Trophoblast cell (in vitro differentiated cells and primary cell): Measurements from ENCODE around the gene SEMA3A.

Experiments
- DNase-seq, 2 donors: peaks; one replicate each; pipeline ENCODE4 v3.0.0-alpha.2; 2016
- H2AFZ ChIP-seq: 2 replicates; pipeline ENCODE4 v1.6.1; 2013; ENCODE audit warnings: low read length, moderate library complexity, mild to moderate bottlenecking; ENCODE audit not compliant: insufficient read depth, poor library complexity
- H2AK5ac ChIP-seq: 2 replicates; pipeline ENCODE4 v1.6.1; 2013; ENCODE audit warnings: mild to moderate bottlenecking, low read length
- H2BK120ac ChIP-seq: 2 replicates; pipeline ENCODE4 v1.6.1; 2013; ENCODE audit warnings: low read length, mild to moderate bottlenecking, moderate library complexity; ENCODE audit not compliant: insufficient read depth, poor library complexity
- H2BK12ac ChIP-seq: 2 replicates; pipeline ENCODE4 v1.6.1; 2013; ENCODE audit warnings: mild to moderate bottlenecking, low read length, moderate library complexity
- H2BK5ac ChIP-seq: 2 replicates; pipeline ENCODE4 v1.6.1; 2013; ENCODE audit warnings: low read length, low read depth, moderate library complexity, mild to moderate bottlenecking; ENCODE audit not compliant: poor library complexity
- H3K14ac ChIP-seq: 2 replicates; pipeline ENCODE4 v1.6.1; 2013; ENCODE audit warnings: mild to moderate bottlenecking, low read length
- H3K18ac ChIP-seq: 2 replicates; pipeline ENCODE4 v1.6.1; 2013; ENCODE audit warnings: mild to moderate bottlenecking, low read length
- H3K23ac ChIP-seq: 2 replicates; pipeline ENCODE4 v1.6.1; 2013; ENCODE audit warnings: low read length
- H3K27ac ChIP-seq: 2 replicates; pipeline ENCODE4 v1.5.1; 2013; ENCODE audit warnings: low read depth, mild to moderate bottlenecking, inconsistent platforms, low read length, moderate library complexity
- H3K27me3 ChIP-seq: 2 replicates; pipeline ENCODE4 v1.6.1; 2013; ENCODE audit warnings: inconsistent platforms, mild to moderate bottlenecking, low read length, moderate library complexity; ENCODE audit not compliant: insufficient read depth
- H3K36me3 ChIP-seq, 2 experiments: 1 replicate in 1 of 2; 2 replicates in 1 of 2; pipeline ENCODE4 v1.6.1; 2013; ENCODE audit warnings: low read length in 2 of 2, mild to moderate bottlenecking in 2 of 2, moderate library complexity in 1 of 2; ENCODE audit not compliant: insufficient read depth in 2 of 2, control insufficient read depth in 1 of 2
- H3K4ac ChIP-seq: 2 replicates; pipeline ENCODE4 v1.6.1; 2013; ENCODE audit warnings: low read depth, mild to moderate bottlenecking, low read length, moderate library complexity
- H3K4me1 ChIP-seq, 2 experiments: 1 replicate in 1 of 2; 2 replicates in 1 of 2; pipeline ENCODE4 v1.6.1; 2013; ENCODE audit warnings: low read length in 2 of 2, mild to moderate bottlenecking in 2 of 2, moderate library complexity in 1 of 2; ENCODE audit not compliant: insufficient read depth in 2 of 2, control insufficient read depth in 1 of 2
- H3K4me2 ChIP-seq: 2 replicates; pipeline ENCODE4 v1.6.1; 2013; ENCODE audit warnings: inconsistent platforms, mild to moderate bottlenecking, low read length, moderate library complexity
- H3K4me3 ChIP-seq: 2 replicates; pipeline ENCODE4 v1.5.1; 2013; ENCODE audit warnings: mild to moderate bottlenecking, low read depth, low read length, inconsistent platforms
- H3K79me1 ChIP-seq: one replicate; pipeline ENCODE4 v1.6.1; 2013; ENCODE audit warnings: low read length
- H3K79me2 ChIP-seq: 2 replicates; pipeline ENCODE4 v1.6.1; 2013; ENCODE audit warnings: low read length, mild to moderate bottlenecking; ENCODE audit not compliant: control insufficient read depth, insufficient read depth, poor library complexity
- H3K9ac ChIP-seq: 2 replicates; pipeline ENCODE4 v1.6.1; 2013; ENCODE audit warnings: mild to moderate bottlenecking, low read length
- H3K9me3 ChIP-seq: 2 replicates; pipeline ENCODE4 v1.6.1; 2013; ENCODE audit warnings: low read depth, mild to moderate bottlenecking, control low read depth, inconsistent platforms, low read length; ENCODE audit not compliant: insufficient read depth
- H4K12ac ChIP-seq: 2 replicates; pipeline ENCODE4 v1.6.1; 2013; ENCODE audit warnings: low read depth, mild to moderate bottlenecking, low read length, moderate library complexity
- H4K8ac ChIP-seq: 2 replicates; pipeline ENCODE4 v1.6.1; 2013; ENCODE audit warnings: low read depth, mild to moderate bottlenecking, low read length, moderate library complexity
- H4K91ac ChIP-seq: one replicate; pipeline ENCODE4 v1.6.1; 2013; ENCODE audit warnings: low read depth, mild to moderate bottlenecking, low read length, moderate library complexity
- WGBS: extraction: QIAGEN DNeasy Blood & Tissue Kit; methylation state at CpG from one replicate; pipeline ENCODE4 v1.1.7; 2013; ENCODE audit warnings: missing lambda C conversion rate; ENCODE audit not compliant: insufficient read length, insufficient coverage; ENCODE audit errors: extremely low coverage; 5-methylcytosine and 5-hydroxymethylcytosine counted together

SEMA3A gene

GRCh38 chr7:84195295-84196060, 889 bp upstream of the SEMA3A start:
- Histone ChIP-seq H4K12ac (no peak overlapping the region), H3K4me3 (no peak overlapping the region), H2AFZ (no peak overlapping the region), H3K79me1 (peaks cover 2% of the 10 kb centered on the region), H3K36me3 (no peaks in the 10 kb centered on the region), H3K4me1 (no peaks in the 10 kb centered on the region), H3K23ac (no peak overlapping the region), H2BK120ac (no peak overlapping the region), H2BK5ac (no peak overlapping the region), H3K9me3 (no peaks in the 10 kb centered on the region), H3K27me3 (no peaks in the 10 kb centered on the region), H3K9ac (no peak overlapping the region), H4K91ac (no peak overlapping the region), H4K8ac (no peak overlapping the region), H3K4ac (no peak overlapping the region), H2BK12ac (no peak overlapping the region), H2AK5ac (no peak overlapping the region), H3K4me2 (peak overlapping the region; percentile 91), H3K18ac (no peak overlapping the region), H3K79me2 (no peaks in the 10 kb centered on the region), H3K27ac (no peak overlapping the region), H3K14ac (no peak overlapping the region)
- no CpG with 5 or more reads among the region's 6 CpGs for WGBS
- no peak for DNase-seq

GRCh38 chr7:84193747-84194146, 842 bp downstream of the SEMA3A start:
- no peak overlapping the region for H3K4ac ChIP-seq
- no peaks in the 10 kb centered on the region for H3K79me2 ChIP-seq
- no peak for DNase-seq
- H4K8ac ChIP-seq: no peak overlapping the region
- no peak overlapping the region for H4K91ac ChIP-seq
- no peak overlapping the region for H2BK120ac ChIP-seq
- H2AK5ac ChIP-seq: no peak overlapping the region
- H3K9me3 ChIP-seq: no peaks in the 10 kb centered on the region
- H3K18ac ChIP-seq: no peak overlapping the region
- WGBS: no CpG with 5 or more reads among the region's 1 CpG
- H3K27me3 ChIP-seq: no peaks in the 10 kb centered on the region
- no peak overlapping the region for H4K12ac ChIP-seq
- H2AFZ ChIP-seq: no peak overlapping the region
- H3K27ac ChIP-seq: no peak overlapping the region
- H3K23ac ChIP-seq: no peak overlapping the region
- no peaks in the 10 kb centered on the region for H3K4me1 ChIP-seq
- peaks cover 2% of the 10 kb centered on the region for H3K79me1 ChIP-seq
- no peaks in the 10 kb centered on the region for H3K36me3 ChIP-seq
- H3K4me2 ChIP-seq: no peak overlapping the region
- no peak overlapping the region for H2BK5ac ChIP-seq
- H3K4me3 ChIP-seq: no peak overlapping the region
- H2BK12ac ChIP-seq: no peak overlapping the region
- no peak overlapping the region for H3K14ac ChIP-seq
- H3K9ac ChIP-seq: no peak overlapping the region

DNA sequence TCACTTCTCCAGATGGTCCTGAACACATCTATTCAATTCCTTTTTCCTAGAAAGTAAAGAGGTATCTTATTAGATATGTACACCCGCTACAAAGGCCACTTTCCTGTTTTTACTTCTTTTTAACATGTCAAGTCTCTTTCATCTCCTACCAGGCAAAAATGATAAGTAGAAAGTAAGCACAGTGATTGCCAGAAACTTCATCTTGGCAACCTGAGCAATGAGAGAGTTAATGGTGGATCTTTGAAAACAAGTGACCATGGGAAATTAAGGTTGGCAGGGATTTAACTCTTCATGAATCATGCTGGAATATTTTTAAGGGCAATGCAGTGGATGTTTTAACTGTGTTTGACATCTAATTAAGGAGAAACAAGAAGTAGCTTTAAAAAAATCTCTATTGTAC, 2.7 kb downstream of the SEMA3A start:
- H3K4me3 ChIP-seq: no peak overlapping the region
- WGBS: no CpG with 5 or more reads among the region's 1 CpG
- no peaks in the 10 kb centered on the region for H3K79me2 ChIP-seq
- DNase-seq: no peak
- peaks cover 2% of the 10 kb centered on the region for H3K79me1 ChIP-seq
- H4K91ac ChIP-seq: no peak overlapping the region
- no peak overlapping the region for H3K23ac ChIP-seq
- H3K4ac ChIP-seq: no peak overlapping the region
- H4K8ac ChIP-seq: no peak overlapping the region
- H3K9me3 ChIP-seq: no peaks in the 10 kb centered on the region
- H3K4me2 ChIP-seq: no peak overlapping the region
- no peak overlapping the region for H2AK5ac ChIP-seq
- H3K27ac ChIP-seq: no peak overlapping the region
- no peaks in the 10 kb centered on the region for H3K4me1 ChIP-seq
- H2BK5ac ChIP-seq: no peak overlapping the region
- no peak overlapping the region for H4K12ac ChIP-seq
- no peaks in the 10 kb centered on the region for H3K36me3 ChIP-seq
- no peak overlapping the region for H3K18ac ChIP-seq
- H3K27me3 ChIP-seq: no peaks in the 10 kb centered on the region
- H3K14ac ChIP-seq: no peak overlapping the region
- H2BK120ac ChIP-seq: no peak overlapping the region
- no peak overlapping the region for H2AFZ ChIP-seq
- H3K9ac ChIP-seq: no peak overlapping the region
- H2BK12ac ChIP-seq: no peak overlapping the region

- H2BK120ac ChIP-seq: no peak overlapping the region
- H3K27ac ChIP-seq: no peak overlapping the region
- H4K8ac ChIP-seq: no peak overlapping the region
- no peaks in the 10 kb centered on the region for H3K79me2 ChIP-seq
- H3K9me3 ChIP-seq: no peaks in the 10 kb centered on the region
- H3K4me1 ChIP-seq: no peaks in the 10 kb centered on the region
- no peak overlapping the region for H3K4me3 ChIP-seq
- no peak overlapping the region for H2AFZ ChIP-seq
- H3K79me1 ChIP-seq: peaks cover 2% of the 10 kb centered on the region
- H4K91ac ChIP-seq: no peak overlapping the region
- no peak overlapping the region for H2BK5ac ChIP-seq
- no peaks in the 10 kb centered on the region for H3K36me3 ChIP-seq
- no peak overlapping the region for H3K18ac ChIP-seq
- no peaks in the 10 kb centered on the region for H3K27me3 ChIP-seq
- no peak overlapping the region for H3K14ac ChIP-seq
- H3K9ac ChIP-seq: no peak overlapping the region
- no peak overlapping the region for H2BK12ac ChIP-seq
- H3K4me2 ChIP-seq: no peak overlapping the region
- no peak overlapping the region for H3K23ac ChIP-seq
- no peak overlapping the region for H2AK5ac ChIP-seq
- no peak overlapping the region for H4K12ac ChIP-seq
- DNase-seq: no peak
- H3K4ac ChIP-seq: no peak overlapping the region
Observed at GRCh38 chr7:84191261-84191660, 3.3 kb downstream of the SEMA3A start.
